Endometrial microvascular endothelial cells (primary cell): Measurements from ENCODE around the gene BCL2L14. TPM values are rescaled to one million over a fixed set of nuclear protein-coding genes. Genes with fewer than 3 reads are reported as not detected.
"Not testable (repeated sequence)": the region's sequence is repeated elsewhere in the genome, so short reads cannot be mapped to it uniquely, and the experiment has no call there.

Source experiments
- in situ Hi-C: cut with HindIII; loops from 2 replicates; pipeline ENCODE4 v1.10.0; 2017; ENCODE audit warnings: low sequenced_read_pairs, low pct_unique_long_range_greater_than_20kb; ENCODE audit errors: inconsistent ontology term
- total RNA-seq: library from RNA; depleted of rRNA; stranded (reverse); fragments of >200 nt; gene quantifications from one replicate; pipeline ENCODE4 v1.2.3, GENCODE V29; 2015; ENCODE audit errors: inconsistent ontology term

Gene BCL2L14
- total RNA-seq, 1 donor from 2014 or later: not detected

DNA sequence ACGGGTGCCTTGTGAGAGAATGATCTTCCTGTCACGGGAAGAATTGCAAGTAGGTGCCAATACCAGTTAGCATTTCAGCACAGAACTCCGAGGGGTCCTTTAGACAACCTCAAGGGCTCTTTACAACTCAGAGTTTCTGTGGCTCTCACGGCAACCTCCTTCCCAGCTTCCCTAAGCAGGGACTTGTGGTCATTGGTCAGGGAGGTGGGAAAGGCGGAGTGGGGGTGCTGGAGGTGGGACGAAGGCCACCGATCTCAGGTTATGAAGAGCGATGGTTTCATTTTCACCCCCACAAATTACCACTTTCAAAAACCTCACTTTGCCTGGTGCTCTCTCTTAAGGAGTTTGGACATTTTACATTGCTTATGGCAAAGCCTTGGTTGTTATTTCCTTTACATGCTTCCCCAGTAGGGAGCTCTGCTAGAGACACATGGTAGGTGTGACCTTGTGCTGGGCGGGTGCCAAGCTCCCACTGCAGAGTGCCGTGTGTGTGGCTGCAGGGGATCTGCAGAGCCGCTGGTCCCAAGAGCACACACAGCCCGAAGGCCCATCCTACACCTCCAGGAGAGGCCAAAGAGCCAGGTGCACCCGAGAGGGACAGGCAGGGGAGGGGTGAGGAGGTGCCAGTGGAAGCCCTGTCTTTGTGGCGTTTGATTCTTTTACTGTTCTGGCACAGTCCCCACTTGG lies 21.4 kb downstream of the BCL2L14 start:
- in situ Hi-C loops: no loop called here

GRCh38 chr12:12094481-12094880 lies 23.7 kb downstream of the BCL2L14 start:
- in situ Hi-C loops: no loop called here

GRCh38 chr12:12095021-12095420 lies 24.3 kb downstream of the BCL2L14 start:
- in situ Hi-C loops: no loop called here

GRCh38 chr12:12097891-12098690 lies 27.4 kb downstream of the BCL2L14 start:
- in situ Hi-C loops: no loop called here

GRCh38 chr12:12098691-12099015 lies 27.9 kb downstream of the BCL2L14 start:
- in situ Hi-C loops: no loop called here

DNA sequence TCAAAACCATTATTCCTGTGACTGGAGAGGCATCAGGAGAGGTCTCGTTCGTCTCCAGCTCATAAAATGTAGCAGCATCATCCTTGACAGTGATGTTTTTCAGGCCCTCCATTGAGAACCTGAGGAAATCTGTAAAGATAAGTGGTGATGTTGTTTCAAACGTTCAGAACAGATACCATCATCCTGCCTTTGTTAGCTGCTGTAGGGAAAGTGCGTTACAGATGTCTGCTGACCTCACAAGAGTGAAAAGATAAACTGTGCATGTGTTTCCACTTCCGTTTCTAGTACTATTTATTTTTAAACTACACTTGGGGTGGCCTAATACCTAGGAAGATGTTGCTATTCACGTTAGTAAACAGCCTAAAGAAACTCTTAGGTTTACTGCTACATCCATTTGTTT lies 28.4 kb downstream of the BCL2L14 start:
- in situ Hi-C loops: no loop called here

GRCh38 chr12:12107678-12108077 lies 36.9 kb downstream of the BCL2L14 start:
- in situ Hi-C loops: no loop called here

DNA sequence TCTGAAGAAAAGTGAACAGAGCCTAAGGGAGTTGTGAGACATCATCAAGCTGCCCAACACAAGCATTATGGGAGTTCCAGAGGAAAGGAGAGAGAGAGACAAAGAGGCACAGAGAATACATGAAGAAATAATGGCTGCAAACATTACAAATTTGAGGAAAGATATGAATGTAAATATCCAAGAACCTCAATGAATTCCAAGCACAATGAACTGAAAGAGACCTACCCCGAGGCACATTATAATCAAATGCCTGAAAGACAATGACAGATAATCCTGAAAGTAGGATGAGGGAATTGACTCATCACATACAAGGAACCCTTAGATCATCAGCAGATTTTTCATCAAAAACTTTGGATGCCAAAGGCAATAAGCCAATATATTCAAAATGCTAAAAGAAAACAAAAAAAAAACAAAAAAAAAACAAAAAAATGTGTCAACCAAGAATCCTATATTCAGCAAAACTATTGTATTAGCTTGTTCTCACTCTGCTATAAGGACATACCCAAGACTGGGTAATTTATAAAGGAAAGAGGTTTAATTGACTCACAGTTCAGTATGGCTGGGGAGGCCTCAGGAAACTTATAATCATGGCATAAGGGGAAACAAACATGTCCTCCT lies 37.8 kb downstream of the BCL2L14 start:
- in situ Hi-C loops: no loop called here

DNA sequence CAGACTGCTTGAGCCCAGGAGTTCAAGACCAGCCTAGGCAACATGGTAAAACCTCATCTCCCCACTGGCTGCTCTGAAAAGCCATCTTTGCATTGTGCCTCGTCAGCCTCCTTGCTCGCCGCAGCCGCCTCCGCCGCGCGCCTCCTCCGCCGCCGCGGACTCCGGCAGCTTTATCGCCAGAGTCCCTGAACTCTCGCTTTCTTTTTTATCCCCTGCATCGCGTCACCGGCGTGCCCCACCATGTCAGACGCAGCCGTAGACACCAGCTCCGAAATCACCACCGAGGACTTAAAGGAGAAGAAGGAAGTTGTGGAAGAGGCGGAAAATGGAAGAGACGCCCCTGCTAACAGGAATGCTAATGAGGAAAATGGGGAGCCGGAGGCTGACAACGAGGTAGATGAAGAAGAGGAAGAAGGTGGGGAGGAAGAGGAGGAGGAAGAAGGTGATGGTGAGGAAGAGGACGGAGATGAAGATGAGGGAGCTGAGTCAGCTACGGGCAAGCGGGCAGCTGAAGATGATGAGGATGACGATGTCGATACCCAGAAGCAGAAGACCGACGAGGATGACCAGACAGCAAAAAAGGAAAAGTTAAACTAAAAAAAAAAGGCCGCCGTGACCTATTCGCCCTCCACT lies 40.3 kb downstream of the BCL2L14 start:
- in situ Hi-C loops: not testable (repeated sequence)

GRCh38 chr12:12115514-12115913 lies 44.8 kb downstream of the BCL2L14 start:
- in situ Hi-C loops: no loop called here

- in situ Hi-C loops: no loop called here
Measured at GRCh38 chr12:12116677-12117076, 45.9 kb downstream of the BCL2L14 start.

DNA sequence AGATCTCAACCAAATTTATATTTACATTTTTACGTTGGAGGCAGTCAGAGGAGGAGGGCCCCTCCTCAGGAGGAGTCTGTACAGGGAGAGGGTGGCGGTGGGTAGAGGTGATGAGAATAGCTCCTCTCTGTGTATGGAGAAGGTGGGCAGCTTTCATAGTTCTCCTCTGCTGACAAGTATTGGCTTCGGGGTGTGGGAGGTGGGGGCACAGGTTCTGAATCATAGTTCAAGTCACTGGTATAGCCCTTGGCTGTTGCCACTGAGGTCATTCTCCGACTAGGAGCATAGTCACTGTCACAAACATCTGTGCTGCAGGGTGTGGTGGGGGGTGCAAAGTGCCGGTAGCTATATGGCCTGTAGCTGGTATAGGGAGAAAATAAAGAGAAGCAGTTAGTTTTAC lies 50.3 kb downstream of the BCL2L14 start:
- in situ Hi-C loops: no loop called here

GRCh38 chr12:12123036-12123604 lies 52.4 kb downstream of the BCL2L14 start:
- in situ Hi-C loops: no loop called here

GRCh38 chr12:12126551-12126950 lies 55.8 kb downstream of the BCL2L14 start:
- in situ Hi-C loops: no loop called here

- in situ Hi-C loops: no loop called here
Measured at GRCh38 chr12:12127304-12127703, 56.6 kb downstream of the BCL2L14 start.

DNA sequence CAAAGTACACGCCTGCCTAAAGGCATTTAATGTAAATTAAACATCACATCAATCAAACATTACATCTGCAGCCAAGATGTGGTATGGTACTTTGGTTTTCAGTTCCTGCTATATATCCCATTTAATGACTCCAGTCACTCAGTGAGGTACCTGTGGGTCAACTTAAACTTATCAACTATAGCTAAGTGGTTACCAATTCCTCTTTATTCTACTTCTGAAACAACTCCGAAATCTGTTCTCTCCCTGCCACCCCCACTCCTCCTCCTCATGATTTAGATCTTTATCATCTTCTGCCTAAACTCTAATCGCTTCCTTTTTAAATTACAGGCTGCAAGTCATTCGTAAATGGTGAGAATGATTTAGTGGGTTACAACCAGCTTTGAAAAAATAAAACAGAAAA lies 57.9 kb downstream of the BCL2L14 start:
- in situ Hi-C loops: no loop called here

- in situ Hi-C loops: no loop called here
Measured at GRCh38 chr12:12133259-12133658, 62.5 kb downstream of the BCL2L14 start.

DNA sequence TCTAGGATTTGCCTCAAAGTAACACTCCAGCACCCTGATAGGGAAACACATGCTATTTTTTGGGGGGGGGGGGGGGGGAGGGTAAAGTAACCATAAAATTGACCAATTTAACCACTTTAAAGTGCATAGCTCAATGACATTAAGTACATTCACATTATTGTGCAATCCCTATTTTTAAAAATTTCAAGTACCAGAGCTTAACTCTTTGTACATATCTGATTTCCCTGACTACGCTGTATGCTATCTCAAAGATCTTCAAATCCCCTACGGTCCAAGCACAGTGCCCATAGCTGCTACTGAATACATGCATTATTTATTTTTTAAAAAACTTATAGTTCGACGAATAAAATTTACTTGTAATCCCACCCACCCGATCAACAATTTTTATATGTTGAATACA lies 63.0 kb downstream of the BCL2L14 start:
- in situ Hi-C loops: no loop called here
